ENCODE results near the gene UBE2G1.

The UBE2G1 gene

DNA sequence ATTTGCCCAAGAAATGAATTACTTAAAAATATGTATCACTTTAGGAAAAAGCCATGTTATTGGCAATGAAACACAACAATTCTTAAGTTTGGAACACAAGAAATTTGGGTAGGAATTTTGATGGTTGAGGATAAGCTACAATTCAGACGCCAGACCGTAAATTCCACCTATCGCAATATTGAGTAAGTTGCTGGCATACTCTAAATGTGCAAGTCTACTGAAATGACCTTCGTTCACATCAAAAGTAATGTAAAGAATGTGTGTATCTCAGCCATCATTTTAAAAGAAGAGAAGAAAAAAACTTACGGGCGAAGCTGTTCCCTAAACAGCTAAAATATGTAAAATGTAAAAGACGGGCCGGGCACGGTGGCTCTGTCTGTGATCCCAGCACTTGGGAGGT is 33.4 kb downstream of the UBE2G1 start:
- no peak for FAIRE-seq

DNA sequence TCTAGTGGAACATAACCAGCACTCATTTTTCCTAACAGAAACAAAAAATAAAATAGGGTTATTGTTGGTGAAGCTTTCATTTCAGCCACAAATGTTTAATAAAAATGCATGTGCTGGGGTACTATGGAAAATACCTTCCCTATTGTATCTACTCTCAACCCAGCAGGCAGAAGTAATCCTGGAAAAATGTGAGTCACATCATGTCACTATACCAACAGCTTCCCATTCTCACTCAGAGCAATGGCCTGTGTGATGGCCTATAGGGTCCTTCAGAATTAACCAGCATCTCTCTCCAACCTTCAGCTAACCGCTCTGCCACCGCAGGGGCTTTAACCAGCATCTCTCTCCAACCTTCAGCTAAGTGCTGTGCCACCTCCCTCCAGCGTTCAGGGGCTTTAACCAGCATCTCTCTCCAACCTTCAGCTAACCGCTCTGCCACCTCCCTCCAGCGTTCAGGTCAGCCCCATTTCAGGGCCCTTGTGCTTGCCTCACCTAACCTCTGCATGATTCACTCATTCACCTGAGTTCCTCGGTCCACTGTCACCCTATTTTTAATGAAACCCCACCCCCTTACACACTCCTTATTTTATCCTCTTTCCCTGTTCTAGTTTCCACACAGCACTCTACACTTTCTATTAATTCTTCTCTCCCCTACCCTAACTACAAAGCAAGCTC is 34.0 kb downstream of the UBE2G1 start:
- FAIRE-seq, result no peak

DNA sequence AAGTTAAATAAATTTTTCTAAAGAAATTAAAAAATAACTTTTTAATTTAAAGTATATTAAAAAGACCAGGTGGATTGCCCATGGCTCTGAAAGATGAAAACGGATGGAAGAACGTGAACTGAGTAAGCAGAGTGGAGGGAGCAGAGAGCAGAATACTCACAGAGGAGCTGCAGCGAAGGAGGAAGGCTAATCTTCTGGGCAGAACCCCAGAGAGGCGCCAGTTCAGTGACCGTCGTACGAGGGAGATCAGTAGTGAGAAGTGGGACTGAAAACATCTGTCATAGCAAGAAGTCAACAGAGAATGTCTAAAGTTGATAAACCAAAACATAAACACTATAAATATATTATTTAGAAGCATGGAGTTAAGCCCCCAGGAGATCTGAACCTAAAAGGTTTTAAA is 34.9 kb downstream of the UBE2G1 start:
- no peak for FAIRE-seq

DNA sequence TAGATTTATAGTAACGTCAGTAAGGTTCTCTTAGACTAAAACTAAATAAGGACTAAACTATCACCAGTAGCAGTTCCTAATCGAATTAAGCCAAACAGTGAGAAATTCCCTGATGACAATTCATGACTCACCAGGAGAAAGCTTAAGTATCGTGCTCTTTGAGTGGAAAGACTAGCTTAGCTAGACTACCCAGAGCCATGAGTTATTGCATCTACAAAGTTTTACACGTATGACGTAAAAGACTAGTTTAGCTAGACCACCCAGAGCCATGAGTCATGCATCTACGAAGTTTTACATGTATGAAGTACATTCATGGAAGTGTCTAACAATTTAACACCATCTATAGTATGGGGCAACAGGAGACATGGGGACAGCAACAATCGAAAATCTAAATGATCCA is 36.6 kb downstream of the UBE2G1 start:
- FAIRE-seq, result no peak

DNA sequence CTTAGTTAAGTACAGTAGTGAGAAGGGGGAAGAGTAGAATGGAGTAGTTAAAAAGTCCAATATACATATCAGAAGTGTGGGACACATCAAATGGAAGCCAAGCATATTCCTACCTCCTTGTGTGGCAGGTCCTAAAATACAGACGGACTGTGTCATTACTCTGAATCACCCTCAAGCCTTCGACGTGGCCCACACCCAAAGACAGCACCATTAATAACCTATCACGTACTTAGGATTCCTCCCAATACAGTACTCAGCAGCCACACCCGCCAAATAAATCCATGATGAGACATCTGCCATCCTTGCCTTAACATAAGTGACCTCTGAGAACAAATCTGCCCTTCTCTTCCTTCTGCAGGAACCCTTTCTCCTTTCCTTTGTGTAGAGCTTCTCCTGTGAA is 38.9 kb downstream of the UBE2G1 start:
- no peak for FAIRE-seq

DNA sequence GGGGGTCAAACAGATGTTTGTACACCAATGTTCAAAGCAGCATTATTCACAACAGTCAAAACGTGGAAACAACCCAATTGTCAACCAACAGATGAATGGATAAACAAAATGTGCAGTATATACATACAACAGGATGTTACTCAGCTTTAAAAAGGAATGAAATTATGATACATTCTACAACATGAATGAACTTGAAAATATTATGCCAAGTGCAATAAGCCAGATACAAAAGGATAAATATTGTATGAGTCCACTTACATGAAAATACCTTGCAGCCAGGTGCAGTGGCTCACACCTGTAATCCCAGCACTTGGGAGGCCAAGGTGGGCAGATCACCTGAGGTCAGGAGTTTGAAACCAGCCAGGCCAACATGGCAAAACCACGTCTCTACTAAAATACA is 39.9 kb downstream of the UBE2G1 start:
- FAIRE-seq, result no peak

DNA sequence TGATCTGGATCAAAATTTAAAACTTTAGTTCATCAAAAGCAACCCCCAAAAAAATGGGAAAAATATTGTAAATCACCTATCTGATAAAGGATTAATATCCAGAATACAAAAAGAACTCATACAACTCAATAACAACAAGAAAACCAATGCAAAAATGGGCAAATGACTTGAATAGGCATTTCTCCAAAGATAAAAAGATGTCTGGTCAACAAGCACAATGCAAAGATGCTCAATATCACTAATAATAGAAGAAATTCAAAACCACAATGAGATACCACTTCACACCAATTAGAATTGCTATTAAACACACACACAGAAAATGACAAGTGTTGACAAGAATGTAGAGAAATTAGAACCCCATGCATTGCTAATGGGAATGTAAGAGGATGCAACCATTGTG is 40.4 kb downstream of the UBE2G1 start:
- FAIRE-seq, result no peak

DNA sequence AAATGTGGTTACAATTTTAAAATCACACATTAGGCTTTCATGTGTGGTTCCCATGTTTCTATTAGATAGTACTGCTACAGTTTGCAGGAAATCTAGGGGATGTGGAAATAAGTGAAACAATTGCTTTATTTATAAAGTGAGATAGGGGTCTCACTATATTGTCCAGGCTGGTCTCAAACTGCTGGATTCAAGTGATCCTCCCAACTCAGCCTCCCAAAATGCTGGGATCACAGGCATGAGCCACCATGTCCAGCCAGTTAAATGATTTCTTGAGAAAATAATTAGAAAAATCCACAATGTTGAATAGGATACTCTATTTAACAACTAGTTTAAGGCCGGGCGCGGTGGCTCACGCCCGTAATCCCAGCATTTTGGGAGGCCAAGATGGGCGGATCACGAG is 42.0 kb downstream of the UBE2G1 start:
- FAIRE-seq, result no peak

DNA sequence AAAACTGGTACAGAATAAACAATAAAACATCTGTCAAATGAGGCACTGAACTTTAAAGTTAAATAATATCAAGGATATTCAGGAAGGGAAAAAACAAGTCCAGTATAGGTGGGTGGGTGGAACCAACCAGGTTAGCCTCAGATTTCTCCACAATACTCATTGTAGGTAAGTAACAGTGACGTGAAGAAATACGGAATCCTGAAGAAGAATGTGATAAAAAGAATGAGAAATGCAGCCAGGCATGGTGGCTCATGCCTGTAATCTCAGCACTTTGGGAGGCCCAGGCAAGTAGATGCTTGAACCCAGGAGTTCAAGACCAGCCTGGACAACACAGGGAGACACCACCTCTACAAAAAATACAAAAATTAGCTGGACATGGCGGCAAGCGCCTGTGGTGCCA is 47.3 kb downstream of the UBE2G1 start:
- no peak for FAIRE-seq

DNA sequence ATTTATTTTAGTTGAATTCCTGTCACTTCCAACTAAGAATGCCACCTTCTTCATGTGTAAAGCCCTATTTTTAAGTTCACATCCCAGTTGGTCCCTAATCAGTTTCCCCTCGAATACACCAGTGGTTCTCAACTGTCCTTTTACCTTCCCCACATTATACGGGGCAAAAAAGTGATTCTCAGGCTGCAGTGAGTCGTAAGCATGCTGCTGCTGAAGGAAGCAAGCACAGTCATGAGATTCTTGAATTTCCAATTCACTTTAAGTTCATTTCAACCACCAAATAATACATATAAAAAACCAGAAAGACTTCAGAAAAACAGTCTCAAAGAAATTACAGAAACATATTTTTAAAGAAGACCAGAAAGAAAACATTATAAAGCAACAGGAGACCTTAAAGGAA is 47.9 kb downstream of the UBE2G1 start:
- no peak for FAIRE-seq

DNA sequence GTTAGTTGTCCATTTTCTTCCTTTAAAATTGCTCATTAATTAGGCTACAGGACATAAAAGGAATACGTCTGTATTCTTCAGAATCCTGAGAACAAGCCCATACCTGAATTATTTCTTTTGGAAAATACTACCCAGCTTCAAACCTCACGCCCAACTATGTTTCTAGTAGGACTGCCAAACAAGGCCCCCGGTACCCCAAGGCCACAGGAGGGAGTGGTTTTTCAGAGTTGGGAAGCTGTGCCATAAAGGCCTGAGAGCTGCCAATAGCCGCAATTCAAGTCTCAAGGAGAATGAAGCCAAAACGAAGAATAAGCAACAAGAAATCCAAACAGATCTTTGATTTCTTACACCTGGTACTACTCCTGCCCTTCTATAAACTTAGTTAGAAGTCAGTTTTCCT is 48.3 kb downstream of the UBE2G1 start:
- no peak for FAIRE-seq

DNA sequence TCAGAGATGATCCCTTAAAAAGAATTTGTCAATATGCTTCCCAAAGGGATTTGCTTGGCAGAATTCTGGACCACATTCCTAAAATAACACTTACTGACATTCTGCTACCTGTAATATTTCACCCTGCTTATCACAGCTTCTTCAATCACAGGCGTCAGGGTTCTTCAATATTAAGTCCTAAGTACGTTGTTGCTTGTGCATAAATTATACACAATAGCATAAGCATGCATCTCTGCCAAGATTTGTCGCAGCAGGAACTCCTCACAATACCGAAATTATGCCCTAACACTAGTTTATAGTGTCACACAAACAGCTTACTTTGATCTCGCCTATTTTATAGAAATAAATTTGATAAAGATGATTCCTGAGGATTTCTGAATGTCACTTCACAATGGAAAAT is 48.9 kb downstream of the UBE2G1 start:
- no peak for FAIRE-seq

DNA sequence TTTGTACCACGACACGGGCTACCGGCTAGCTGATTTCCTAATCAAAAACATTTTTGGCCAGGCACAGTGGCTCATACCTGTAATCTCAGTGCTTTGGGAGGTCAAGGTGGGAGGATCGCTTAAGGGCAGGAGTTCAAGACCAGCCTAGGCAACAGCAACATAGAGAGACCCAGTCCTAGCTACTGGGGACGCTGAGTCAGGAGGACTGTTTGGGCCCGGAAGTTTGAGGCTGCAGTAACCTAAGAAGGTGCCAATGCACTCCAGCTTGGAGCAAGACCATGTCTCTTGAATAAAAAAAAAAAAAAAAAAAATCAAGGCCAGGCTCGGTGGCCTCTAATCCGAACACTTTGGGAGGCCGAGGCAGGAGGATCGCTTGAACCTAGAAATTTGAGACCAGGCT is 49.8 kb downstream of the UBE2G1 start:
- no peak for FAIRE-seq

DNA sequence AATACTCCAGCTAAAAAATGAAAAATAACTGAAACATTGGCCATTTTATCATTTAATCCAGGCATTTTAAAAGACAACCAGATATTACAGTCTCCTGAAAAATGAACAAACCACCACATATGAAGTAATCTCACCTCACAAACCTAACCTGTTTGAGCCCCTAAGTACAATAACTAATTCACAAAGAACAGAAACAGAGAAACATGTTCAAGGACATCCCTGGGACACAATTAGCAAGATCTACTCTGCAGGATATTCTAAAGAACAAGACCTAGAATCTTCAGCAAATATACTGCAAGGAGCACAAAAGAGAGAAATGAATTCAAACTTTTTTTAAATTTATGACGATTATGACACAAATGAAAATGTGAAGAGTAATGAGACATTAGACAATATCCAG is 51.9 kb downstream of the UBE2G1 start:
- FAIRE-seq, result no peak

DNA sequence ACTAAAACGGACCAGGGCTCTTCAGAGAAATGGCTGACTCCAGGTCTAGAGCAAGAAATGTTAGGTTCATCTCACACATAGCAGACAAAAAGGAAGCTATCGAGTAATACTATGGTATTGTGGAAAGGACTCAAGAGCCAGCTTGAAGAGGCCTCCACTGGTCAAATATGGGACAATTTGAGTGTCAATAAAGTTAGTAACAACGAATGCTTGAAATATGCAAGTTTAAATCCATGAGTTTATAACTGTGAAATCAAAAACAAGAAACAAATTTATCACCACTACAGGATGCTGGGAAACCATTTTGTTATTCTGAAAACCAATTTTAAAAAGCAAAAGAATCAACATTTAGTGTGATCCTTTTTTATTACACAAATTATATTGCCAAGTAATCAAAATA is 52.3 kb downstream of the UBE2G1 start:
- FAIRE-seq, result no peak

DNA sequence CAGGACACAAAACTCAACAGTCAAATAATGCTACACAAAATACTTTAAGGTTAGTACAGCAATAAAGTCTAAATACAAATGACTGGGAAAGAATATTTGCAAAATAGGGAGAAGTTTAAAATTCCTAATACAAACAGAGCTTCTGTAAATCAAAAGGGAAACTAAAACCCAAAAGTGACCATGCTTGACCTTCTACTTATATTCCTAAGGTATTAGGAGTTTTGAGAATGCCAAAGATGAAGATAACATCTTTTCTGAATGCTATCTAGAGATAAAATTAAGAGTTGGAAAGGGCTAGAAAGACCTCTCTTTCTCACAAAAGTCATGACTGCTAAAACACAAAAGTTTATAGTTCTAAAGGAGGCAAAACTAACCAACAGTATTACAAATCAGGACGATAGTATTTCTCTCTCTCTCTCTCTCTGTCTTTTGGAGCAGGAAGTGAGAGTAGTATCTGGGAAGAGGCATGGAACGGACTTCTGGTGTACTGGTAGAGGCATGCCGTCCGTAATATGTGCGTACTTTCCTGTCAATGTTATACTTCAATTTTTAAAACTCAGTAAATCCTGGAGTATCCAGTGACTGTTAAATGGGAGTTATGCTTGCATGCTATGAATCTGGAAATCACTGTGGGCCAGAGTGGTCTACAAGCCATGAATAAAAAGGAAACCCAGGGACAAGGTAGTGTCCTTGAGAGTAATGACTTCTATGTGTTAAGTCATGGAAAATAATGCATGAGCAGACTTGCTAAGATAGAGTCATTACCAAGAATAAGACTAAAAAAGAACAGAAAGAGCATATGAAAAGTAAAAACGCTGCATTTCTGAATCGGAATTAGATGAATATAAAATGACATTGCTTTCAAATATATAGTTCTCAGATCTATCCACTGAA is 53.0 kb downstream of the UBE2G1 start:
- no peak for FAIRE-seq

DNA sequence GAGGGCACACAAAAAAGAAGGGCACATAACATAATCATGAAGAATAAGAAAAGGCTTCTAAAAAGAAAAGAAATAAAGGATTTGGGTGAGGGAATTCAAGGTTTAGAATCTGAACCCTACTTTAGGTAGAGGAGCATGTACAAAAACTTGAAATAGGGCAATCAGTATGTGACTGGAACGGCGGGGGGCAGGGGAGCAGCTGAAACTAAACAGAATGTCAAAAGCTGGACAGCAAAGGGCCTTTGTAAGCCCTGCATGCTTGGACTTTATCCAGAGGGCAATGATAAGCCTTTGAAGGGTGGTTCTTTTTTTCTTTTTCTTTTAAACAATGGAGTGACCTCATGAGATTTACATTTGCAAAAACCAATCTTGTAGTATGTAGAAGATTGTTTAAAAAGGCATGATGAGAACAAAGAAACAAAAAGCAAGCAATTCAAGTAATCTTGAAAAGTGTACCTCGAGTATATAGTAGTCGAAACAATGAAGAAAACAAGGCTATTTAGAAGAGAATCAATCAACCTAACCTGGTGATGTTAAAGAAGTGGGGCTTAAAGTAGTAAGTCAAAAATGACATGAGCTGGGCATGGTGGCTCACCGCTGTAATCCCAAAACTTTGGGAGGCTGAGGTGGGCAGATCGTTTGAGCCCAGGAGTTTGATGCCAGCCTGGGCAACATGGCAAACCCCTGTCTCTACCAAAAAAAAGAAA is 56.0 kb downstream of the UBE2G1 start:
- no peak for FAIRE-seq

DNA sequence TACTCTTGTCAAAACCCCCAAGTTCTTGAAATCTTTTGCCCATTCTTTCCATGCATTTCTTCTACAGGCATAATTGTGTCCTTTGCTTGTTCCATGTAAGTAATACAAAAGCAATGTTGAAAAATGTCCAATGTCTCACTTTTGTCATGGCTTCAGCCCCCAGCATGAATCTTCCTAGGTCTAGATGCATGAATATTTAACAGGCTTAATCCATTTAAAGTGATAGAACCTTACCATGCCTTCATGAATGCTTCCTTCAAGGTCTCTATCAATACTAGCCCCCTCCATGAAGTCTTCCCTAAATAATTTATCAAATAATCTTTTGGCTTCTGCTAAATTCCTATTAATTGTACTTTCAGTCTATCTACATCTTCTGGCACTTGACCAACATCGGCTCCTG is 56.6 kb downstream of the UBE2G1 start:
- FAIRE-seq, result no peak

DNA sequence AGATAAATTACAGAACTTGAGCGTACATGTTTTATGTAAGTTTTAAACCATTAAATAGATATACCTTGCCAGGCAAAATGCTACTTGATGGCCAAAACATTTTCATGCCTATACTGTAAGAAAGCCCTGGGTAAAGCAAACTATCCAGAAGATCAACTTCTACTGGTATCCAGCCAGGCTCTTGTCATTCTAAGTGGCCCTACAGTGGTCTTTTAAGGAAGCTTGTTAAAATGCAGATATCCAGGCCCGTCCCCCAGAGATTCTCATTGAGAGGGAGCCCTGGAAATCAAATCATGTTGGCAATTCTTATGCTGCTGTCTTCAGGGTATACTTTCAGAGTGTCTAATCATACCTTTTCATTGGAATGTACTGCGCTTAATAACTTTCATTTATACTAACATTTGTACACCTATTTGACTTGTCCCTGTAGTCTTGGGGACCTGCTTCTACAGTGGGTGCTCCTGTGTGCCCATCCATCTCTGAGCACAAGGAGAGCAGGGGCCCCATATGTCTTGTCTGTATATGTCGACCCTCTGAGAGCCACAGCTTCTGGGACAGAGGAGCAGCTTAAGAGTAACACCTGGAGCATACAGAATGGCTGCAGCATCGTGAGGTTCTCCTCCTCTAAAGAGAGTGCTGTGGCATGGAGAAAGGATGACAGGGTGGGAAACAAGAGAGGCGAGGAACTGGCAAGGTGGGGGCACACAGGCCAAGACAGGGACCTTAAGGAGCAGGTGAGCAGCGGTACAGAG is 59.1 kb downstream of the UBE2G1 start:
- FAIRE-seq, result no peak

DNA sequence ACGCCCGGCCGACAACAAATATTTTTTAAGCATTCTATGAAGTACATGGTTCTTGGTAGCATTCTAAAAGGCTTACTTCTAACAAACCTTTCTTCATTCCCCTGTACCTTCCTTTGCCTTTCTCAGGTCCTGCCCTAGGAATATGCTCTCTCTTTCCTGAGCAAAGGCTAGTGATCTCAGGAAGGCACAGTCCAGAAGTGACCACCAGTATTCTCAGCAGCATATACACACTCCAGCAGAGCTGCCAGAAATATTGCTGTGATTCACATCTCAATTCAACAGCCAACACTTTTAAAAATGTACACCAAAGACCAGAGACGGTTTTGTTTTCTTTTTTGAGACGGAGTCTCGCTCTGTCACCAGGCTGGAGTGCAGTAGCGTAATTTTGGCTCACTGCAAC is 61.3 kb downstream of the UBE2G1 start:
- FAIRE-seq, result no peak

DNA sequence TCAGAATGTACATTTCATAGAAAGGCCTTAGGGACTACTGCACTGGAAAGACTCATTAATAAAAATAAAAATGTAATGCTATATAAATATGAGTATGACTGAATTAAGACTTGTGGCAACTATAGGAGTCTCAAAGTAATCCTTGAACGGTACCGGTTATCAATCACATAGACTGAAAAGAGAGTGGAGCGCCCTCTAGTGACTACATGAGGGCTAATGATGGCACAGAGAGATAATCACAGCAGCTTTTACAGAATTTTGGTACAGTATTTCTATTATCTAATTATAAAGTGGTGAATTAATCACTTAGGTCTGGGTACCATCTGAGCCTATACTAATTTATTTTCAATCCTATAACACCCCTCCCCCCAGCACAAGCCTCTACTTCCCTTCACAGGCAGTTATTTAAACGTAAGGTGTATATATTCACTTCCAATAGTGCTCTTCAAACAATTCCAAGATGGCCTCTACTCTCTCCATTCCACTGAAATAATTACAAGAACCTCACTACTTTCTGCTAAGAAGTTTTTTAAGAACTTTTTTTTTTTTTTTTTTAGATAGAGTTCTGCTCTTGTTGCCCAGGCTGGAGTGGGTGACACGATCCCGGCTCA is 62.0 kb downstream of the UBE2G1 start:
- FAIRE-seq, result no peak

DNA sequence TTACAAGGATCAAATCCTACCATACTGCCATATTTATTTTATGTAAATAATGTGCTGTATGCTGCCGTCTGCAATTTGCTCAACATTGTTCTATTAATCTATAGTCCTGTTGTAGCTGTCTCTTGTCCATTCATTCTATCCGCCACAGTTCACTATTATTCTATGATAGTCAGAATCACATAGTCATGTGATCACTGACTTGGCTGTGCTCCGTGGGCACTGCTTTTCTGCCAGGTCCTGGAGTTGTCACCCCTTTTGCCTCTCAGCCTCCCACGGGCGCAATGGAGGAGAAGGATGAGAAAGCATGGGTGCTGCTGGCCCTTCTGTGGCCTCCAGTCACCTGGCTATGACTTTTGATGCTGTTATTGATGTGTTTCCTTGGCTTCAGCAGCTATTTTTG is 65.4 kb downstream of the UBE2G1 start:
- no peak for FAIRE-seq

DNA sequence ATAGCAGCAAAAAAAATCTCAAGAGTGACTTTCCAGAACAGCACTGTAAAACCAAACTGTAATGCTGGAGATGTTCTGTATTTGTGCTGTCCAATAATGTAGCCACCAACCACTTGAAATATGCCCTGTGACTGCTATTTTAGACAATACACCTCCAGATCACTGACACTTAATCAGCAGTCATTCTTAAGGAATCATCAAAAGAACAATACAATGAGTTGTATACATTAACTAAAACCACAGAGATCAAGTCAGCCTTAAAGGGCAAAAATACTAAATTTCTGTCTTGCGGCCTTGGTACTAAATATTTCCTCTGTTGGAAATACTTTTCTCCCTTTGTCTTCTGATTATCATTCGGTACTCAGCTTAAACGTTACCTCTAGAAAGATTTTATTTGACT is 69.1 kb downstream of the UBE2G1 start:
- FAIRE-seq, result no peak

All from endometrium (tissue), 2 donors.